ENCODE data around the gene XKR7.

Gene XKR7

DNA sequence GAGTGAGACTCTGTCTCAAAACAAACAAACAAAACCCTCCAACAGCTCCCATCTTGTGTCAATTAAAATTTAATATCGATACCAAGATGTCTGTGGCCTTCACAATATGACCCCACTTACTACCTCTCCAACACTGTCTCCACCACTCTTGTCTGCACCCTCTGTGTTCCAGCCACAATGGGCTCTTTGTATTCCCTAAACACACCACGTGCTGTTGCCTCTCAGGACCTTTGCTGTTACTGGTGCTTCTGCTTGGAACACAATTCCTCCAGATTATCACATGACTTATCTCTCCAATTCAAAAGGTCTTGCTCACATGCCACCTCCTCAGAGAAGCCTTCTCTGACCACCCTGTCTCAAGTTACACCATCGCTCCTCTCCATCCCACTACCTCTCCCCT, 78.0 kb downstream of the XKR7 start:
- no peak for DNase-seq (ENCODE audit: low read depth)

DNA sequence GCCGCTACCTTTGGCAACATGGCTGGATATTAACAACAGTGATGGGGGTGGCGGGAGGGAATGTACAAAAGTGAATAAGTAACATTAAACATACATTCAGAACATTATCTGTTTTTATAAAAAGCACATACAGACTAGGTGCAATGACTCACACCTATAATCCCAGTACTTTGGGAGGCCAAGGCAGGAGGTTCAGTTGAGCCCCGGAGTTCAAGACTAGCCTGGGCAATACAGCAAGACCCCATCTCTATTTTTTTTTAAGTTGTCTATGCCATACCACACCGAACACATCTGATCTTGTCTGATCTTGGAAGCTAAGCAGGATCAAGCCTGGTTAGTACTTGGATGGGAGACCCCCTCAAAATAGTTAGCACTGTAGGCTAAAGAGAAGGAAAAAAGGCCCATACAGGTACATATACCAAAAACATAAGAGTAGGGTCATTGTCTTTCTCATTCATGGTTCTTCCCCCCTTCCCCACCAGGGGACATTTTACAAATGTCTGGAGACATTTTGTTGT, 82.4 kb downstream of the XKR7 start:
- no peak for DNase-seq (ENCODE audit: low read depth)

DNA sequence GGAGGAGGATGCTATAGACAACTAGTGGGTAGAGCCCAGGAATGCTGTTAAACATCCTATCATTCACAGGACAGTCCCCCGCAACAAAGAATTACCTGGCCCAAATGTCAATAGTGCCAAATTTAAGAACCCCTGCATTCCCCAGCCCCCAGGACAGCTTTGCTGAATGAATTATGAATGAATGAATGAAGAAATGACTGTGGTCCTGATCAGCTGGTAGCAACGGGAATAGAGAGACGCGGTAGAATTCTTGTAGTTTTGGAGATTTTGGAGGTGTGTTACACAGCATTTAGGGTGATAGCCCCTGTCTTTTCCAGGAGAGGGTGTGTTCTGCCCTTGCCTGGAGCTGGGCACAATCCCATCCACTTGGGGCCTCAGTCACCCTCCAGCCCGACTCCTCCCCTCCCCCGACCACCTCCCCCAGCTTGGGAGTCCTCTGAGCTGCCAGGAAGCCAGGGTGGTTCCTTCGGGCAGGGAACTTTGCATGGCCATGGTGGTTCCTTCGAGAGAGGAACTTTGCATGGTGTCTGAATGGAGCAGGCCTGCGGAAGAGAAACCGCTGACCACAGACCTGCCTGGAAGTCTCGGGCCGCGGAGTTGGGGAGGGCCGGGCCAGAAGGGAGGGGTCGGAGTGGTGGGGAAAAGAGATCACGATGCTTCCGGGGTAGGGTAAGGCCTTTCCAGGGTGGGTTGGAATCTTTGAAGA, 83.1 kb downstream of the XKR7 start:
- DNase-seq (ENCODE audit: low read depth) = no peak

DNA sequence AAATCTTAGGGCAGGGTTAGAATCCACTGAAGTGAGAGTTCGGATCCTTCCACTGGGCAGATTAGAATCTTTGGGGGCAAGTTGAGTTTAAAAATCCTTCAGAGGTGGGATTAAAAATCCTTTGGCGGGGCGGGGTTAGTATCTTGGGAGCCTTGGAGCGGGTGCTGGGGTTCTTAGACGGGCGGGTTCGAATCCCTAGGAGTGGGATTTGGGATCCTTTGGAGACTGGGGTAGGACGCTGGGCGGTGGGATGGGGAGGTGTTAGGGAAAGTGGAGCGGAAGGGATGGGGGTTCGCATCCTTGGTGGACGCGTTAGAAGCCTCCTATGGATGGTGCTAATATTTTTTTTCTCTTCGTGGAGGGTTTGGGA, 83.8 kb downstream of the XKR7 start:
- DNase-seq (ENCODE audit: low read depth) = no peak

DNA sequence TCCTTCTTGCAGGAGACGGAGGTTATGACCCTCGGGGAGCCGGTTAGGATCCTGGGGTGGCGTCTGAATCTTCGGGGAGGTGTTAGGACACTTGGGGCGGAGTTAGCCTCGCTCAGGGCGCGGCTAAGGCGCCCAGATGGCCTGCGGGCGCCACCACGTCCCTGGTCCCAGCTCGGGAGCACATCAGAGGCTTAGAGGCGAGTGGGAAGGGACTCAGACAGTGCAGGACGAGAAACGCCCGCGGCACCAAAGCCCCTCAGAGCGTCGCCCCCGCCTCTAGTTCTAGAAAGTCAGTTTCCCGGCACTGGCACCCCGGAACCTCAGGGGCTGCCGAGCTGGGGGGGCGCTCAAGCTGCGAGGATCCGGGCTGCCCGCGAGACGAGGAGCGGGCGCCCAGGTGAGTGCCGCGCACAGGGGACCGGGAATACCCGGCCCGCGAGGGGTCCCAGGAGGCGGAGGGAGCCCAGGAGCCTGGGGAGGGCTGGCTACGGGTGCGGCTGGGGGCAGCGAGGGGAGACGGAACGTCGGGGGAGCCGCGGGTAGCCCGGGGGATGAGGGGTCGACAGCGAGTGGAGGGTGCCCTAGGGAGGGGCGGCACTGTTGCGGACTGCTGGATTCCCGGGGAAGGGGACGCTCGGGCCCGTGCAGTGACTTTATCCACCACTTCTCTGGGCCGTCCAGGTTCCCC, 84.3 kb downstream of the XKR7 start, which contains the start of gene HCK:
HCK (plus strand) TSS at position 153 of the 688 bp plus-strand sequence.
- DNase-seq (ENCODE audit: low read depth) = no peak

DNA sequence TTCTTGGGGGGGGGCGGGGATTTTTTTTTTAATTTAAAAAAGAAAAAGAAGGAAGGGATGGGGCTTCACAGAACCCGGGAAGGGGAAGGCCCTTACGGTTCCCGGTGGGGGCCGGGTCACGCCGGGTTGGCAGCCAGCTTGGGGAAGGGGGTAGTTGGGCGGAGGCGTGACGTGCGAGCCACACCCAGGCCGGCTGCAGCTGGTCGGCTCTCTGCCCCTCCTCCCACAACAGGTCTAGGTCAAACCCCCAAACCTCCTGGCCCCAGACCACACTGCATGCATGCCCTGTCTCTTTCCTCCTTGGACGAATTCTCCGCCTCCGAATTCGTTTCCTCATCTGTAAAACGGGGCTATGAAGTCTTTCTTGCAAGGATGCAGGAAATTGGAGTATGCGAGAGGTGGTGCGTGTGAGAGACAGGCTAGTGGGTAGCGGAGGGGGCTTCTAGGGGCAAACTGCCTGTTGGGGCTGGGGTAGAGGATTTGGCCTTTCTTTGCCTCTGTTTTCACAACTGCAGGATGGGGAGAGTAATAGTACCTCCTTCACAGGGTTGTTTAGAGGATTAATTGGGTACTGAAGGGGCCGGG, 84.9 kb downstream of the XKR7 start:
- no peak for DNase-seq (ENCODE audit: low read depth)
